GM19193 (cell line): ENCODE data around the gene CCDC201.

ENCODE experiments used
- POLR2A ChIP-seq: IDR thresholded peaks from 4 replicates; pipeline ENCODE4 v1.6.1; 2011; ENCODE audit not compliant: insufficient read depth, insufficient read length; ENCODE audit errors: extremely low read depth

Gene CCDC201

DNA sequence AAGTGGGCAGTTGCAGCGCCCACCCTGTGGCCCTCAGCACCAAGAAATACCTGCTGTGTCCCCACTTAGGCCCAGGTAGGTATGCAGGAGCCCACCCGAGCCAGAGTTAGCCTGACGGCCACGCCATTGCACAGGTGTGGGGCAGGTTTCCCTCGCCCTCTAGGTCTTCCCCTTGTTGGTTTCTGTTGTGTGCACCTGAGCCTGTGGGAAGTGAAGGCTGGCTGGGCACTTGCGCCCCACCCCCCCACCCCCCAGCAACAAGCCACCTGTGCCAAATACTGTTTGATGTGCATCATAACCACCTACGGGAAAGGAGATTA lies at the start of gene CCDC201:
TSS of gene CCDC201 (minus strand) at position 48 of the 320 bp plus-strand sequence. CDS start 75 bp downstream, outside the sequence.
- no peak for TF ChIP-seq POLR2A

DNA sequence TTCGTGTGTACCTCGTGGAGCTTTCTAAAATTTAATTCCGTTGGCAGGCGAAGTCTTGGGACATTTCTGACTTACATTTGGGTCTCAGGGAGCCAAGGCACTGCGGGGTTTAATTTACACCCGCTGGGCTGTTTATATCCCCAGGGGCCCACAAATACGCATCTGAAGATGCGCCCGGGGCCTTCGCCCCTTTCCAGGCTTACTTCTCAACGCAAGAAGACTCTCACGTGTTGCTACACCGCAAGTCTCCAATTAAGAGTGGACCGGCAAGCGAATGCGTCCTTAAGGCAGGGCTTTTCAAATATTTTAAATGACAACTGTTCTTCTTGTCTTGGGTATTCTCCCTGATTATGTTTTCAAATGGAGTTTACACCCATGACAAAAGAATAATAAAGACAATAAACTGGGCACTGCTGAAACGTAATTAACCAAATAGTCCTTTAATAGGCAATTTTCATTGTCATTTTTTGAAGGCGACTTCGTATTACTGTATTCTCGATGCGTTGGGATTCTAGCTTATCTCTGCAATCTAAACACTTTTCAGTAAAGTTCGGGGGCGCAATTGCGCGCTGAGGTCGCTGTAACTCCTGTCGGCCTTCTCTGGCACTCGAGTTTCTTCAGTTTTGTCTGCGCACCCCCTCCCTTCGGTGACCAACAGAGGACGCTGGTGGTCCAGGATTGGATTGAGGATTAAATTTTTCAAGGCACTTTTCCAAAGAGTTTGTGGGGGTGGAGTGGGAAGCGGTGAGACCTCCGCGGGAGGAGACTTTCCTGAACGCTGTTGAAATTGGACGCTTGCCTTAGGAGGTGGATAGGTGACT lies 49.0 kb upstream of the CCDC201 start:
- no peak for TF ChIP-seq POLR2A

- TF ChIP-seq POLR2A = no peak
Observed at GRCh38 chr7:45921381-45921698, 48.5 kb upstream of the CCDC201 start.

- TF ChIP-seq POLR2A = no peak
Observed at GRCh38 chr7:45920502-45921380, 47.9 kb upstream of the CCDC201 start, which contains the start of gene IGFBP3. Gene IGFBP3 (minus strand): TSS chr7:45921272. CDS start chr7:45921140, 132 bp downstream.

- no peak for TF ChIP-seq POLR2A
Observed at GRCh38 chr7:45919993-45920459, 47.1 kb upstream of the CCDC201 start.

DNA sequence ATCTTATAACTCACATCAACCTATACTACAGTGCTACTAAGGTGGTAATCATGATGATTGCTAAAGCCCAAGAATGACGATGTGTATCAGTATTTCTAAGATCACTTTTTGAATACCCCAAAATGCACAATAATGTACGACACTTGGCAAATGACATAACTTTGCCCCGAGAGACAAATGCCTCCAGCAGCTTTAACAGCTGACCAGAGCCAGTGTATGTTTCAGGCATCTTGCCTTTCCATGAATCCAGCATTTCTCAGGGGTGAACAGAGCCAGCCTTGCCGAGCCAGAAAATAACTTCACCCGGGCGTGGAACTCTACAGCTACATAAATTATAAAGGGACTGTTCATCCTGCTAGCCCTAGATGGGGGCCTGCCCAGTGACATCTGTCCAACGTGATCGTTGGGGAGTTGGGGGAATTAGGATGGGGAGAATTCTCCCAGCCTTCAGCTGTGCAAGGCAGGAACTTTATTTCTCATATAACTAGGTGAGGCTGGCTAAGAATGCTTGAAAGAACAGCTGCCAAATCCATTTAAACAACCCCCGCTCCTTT lies 46.4 kb upstream of the CCDC201 start:
- TF ChIP-seq POLR2A = no peak

GRCh38 chr7:45918556-45918955 lies 45.7 kb upstream of the CCDC201 start:
- no peak for TF ChIP-seq POLR2A

- no peak for TF ChIP-seq POLR2A
Observed at GRCh38 chr7:45917658-45918057, 44.8 kb upstream of the CCDC201 start.

DNA sequence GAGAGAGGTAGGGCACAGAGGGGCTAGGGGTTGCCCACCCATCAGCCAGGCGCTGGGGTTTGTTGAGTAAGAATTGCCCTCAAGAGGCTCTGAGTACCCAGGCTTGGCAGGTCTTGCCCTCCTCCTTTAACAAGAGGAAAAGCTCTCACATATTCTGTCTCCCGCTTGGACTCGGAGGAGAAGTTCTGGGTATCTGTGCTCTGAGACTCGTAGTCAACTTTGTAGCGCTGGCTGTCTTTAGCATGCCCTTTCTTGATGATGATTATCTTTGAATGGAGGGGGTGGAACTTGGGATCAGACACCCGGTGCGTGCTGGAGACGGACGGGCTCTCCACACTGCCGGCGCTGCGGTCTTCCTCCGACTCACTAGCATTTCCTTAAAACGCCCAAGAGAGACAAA lies 44.2 kb upstream of the CCDC201 start:
- no peak for TF ChIP-seq POLR2A

- TF ChIP-seq POLR2A = no peak
Observed at GRCh38 chr7:45915606-45916005, 42.7 kb upstream of the CCDC201 start.

DNA sequence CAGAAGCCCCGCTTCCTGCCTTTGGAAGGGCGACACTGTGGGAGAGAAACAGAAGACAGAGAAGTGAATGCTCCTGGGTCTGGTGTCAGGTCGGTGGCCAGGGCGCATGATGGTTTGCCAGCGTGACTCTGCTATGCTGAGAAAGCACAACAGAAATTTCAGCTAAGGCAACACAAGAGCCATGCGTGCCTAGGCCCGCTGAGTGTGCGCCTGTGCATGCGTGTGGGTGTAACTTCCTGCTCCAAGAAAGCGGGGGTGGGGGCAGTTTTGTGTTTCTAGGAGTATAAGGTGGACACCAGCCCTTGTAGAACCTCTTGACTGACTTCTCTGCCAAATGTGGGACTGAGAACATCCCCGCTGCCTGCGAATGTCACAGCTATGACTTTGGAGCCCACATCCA lies 42.0 kb upstream of the CCDC201 start:
- no peak for TF ChIP-seq POLR2A

DNA sequence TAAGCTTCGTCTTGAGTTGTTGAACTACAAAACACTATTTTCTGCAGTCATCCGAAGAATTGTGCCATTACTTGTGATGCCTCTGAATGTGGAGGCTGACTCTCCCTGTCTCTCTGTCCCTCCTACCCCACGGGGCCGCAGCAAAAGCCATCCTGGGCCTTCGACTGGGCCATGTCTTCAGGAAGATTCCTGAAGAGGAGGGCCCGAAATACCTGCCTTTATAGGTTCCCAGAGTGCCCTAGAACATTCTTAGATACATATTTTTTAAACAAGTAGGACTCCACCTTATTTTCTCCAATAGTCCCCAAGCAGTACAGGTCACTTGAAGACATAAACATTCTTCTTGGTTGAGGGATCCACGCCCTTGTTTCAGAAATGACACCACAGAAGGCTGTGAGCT lies 40.1 kb upstream of the CCDC201 start:
- TF ChIP-seq POLR2A = no peak

GRCh38 chr7:45911311-45911710 lies 38.4 kb upstream of the CCDC201 start:
- TF ChIP-seq POLR2A = no peak

DNA sequence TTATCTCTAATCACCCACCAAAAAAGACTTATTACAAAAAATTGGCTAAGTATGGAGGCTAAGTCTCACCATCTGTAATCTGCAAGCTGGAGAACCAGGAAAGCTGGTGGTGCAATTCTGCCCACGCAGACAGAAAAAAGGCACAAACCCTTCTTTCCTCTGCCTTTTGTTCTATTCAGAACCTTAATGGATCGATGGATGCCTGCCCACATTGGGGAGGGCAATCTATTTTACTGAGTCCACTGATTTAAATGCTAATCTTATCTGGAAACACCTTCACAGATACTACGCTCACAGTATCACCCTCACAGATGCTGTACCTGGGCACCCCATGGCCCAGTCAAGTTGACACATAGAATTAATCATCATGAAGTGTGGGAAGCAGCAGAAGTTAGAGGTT lies 38.0 kb upstream of the CCDC201 start:
- TF ChIP-seq POLR2A = no peak

- no peak for TF ChIP-seq POLR2A
Observed at GRCh38 chr7:45909561-45909960, 36.7 kb upstream of the CCDC201 start.

- TF ChIP-seq POLR2A = no peak
Observed at GRCh38 chr7:45902820-45903219, 29.9 kb upstream of the CCDC201 start.

GRCh38 chr7:45901566-45901965 lies 28.7 kb upstream of the CCDC201 start:
- TF ChIP-seq POLR2A = no peak

GRCh38 chr7:45898222-45898621 lies 25.3 kb upstream of the CCDC201 start:
- TF ChIP-seq POLR2A = no peak
